ENCODE data around the gene CAMKMT. TPM values are rescaled to one million over a fixed set of nuclear protein-coding genes. Genes with fewer than 3 reads are reported as not detected.

Gene CAMKMT
- total RNA-seq, 2 experiments from 2014 or later = 11.3 to 12.0 TPM

DNA sequence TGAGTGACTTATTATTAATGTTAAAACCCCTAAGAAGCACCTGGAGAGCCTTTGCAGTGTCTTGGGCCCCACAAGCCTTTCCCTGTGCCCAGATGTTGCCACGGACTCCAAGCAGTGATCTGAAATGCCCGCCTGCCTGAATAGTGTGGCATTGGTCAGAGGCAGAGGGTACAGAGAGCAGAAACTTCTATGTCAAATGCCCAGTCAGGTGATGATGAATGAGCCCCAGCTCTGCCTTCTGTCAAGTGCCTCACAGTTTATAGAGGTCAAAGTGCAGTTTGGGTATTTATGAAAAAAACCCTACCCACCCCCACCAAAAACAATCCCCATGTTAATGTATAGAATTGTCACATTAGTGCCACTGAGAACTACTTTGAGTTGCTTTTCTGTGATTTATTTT lies 409.8 kb downstream of the CAMKMT start:
- ChIA-PET POLR2A (no interaction called here), CTCF (no interaction called here)

DNA sequence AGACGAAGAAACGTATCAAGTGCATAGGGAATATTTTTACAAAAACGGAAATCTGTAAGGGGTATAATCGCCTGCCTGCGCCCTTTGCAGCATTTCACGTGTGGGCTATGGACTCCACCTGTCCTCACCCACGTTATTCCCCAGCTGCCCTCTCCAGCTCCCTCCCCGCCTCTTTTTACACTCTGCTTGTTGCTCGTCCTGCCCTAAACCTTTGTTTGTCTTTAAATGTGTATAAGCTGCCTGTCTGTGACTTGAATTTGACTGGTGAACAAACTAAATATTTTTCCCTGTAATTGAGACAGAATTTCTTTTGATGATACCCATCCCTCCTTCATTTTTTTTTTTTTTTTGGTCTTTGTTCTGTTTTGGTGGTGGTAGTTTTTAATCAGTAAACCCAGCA lies 410.4 kb downstream of the CAMKMT start:
- POLR2A ChIA-PET = no interaction called here
- CTCF ChIA-PET = no interaction called here

DNA sequence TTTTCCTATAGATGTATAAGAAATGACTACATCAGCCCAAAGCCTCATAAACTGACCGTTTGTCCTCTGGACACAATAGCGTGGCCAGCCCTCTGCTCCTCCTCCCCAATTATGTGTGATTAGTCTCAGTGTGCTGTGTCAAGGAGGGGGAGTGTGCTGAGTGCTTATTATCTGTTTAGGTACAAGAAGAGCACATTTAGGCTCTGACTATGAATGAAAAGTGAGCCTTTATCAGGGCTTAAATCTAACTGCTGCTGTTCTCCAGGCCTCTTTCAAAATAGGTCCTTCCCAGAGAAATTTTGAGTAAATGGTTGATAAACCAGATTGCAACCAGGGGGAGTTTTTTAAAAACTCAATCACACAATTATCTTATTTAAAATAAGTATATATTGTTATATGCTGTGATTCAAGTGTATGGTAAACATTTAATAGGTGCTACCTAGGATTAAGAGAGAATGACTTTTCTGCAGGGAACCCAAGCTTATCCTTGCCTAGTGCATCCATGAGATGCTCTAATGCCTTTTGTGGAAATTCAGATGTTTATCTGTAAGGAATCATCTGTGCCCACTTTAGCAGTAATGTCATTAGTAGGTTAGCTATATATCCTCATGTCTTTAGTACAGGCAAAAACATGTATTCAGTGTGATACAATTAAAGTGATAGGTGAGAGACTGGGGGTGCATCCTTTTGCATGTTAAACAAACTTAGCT lies 411.1 kb downstream of the CAMKMT start:
- POLR2A ChIA-PET = no interaction called here
- CTCF ChIA-PET = no interaction called here

DNA sequence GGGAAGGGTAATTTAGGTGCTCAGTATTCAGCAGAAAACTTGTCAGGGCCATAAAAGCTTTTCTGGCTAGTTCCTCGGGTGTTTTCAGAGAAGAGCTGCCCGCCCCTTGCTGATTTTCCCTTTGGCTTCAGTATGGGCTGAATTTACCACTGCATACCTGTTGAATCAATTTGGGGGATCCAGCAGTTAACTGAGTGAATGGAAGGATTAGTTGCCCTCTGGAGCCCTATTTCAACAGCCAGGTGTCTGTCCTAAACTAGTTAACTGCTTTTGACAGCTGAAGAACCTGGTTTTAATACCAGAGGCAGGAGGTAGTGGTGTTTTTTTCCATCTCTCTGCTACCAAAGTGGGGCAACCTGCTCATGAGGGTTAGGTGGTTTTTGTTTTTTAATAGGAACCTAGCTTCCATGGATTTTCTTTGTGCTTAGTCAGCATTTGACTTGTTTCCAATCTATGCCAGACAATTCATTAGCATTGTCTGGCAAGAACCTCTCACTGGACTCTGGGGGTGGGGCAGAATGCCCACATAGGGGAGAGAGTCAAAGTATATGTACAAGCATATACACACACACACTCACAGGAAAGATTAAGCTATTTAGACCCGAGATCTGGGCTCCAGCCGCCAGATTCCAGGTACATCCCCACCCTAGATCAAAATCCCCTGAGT lies 413.2 kb downstream of the CAMKMT start:
- POLR2A ChIA-PET = no interaction called here
- CTCF ChIA-PET = no interaction called here

DNA sequence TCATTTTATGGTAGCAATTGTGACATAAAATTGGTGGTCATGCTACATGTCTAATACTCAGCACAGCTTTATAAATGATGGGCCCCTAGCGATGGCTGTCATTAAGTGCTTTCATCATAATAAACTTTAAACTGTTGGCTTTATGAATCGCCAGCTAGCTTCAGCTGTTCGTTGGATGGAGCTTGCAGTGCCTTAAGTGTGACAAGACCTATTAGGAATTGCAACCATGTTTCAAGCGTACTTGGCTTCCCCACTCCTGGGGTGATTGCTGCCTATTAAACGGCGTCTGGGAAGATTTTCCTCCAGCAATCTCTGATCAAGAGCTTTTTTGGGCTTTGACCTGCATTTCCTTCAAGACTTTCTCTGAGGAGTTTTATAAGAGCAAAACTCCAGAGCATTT lies 415.3 kb downstream of the CAMKMT start:
- POLR2A ChIA-PET = no interaction called here
- CTCF ChIA-PET = no interaction called here

DNA sequence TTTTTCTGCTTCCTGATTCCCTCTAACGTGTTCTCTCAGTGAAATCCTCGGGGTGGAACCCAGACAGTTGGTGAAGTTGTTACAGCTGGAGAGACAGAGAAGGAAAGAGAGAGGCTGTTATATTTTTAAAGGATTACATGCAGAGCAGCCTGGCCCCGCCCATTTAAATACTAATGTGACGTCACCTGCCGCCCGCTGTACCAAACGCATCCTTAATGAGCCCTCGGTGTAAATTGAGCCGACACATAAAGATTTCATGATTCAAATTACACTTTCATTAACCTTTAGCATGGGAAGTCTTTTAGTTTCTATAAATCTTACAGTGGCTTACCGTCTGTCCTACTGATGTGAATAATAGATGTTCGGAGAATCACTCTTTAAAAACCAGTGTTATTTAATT lies 415.8 kb downstream of the CAMKMT start:
- CTCF ChIA-PET = no interaction called here
- POLR2A ChIA-PET = no interaction called here

DNA sequence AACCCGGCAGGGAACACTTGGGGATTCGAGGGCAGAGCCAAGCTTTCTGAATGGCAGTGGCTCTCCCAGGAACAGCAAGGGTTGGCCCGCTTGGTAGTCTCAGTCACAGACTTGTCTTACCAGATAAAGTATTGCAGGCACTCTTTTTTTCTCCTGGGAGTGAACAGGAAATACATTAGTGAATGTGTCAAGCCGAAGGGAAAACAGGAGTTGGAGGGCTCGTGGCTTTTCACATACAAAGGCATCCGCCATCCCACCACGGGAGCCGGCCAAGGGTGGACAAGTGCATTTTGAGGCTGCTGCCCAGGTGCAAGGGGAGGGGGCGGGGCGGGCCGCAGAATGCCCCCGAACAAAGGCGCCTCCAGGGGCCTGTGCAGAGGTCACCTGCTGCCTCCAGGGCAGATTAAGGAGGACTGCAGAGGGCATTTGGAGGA lies 416.5 kb downstream of the CAMKMT start:
- POLR2A ChIA-PET = no interaction called here
- CTCF ChIA-PET = no interaction called here

DNA sequence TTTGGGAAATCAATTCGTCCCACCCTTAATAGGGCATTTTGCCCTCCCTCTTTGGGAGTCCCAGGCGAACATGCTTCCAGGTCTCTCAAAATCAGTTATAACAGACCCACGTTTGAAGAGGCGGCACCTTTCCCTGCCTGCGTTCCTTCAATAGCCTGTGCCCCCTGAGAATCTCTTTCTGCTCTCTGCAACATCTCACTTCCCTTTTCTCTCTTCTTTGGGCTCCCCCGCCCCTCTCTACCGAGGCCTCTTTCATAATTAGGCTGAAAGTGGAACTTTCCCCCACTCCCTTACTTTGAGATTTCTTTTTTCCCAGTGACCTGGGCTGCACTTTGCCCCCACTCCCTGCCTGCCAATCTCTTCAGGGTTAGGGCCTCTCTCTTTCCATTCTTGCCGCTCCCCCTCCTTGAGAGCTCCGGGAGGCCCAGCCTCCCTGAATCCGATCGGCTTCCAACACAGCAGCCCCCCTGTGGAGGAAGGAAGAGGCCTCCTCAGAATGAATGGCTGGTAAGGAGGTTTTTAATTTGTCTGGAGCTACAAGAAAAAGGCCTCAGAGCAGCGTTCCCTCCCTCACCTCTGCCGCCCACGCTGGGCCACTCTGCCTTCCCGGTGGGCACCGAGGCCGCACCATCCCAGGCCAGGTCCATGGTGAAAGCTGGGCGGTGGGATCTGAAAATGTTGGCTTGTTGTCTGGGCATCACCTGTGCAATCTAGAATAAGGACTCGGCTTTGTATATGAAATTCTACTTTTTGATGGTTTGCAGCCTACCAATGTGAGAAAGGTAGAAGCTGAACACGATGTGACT lies 417.1 kb downstream of the CAMKMT start:
- ChIA-PET CTCF (no interaction called here), POLR2A (no interaction called here)

DNA sequence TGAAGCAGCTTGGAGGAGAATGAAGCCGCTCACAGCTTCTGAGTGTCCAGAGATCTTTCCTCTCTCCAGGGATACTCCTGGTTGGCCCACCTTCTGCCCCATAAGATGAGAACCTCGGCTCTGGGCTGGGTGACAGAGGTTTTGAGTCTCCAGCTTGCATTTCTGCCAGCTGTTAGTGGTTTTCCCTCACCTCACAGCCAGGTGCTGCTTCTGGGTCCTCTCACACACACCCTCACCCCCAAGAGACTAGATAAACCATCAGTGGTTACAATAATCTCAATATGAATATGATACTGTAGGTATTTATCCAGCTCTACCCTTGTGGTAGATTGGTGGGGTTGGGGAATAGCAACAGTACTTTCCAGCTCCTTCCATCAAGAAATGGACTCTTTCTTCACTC lies 418.0 kb downstream of the CAMKMT start:
- ChIA-PET CTCF (no interaction called here), POLR2A (no interaction called here)

DNA sequence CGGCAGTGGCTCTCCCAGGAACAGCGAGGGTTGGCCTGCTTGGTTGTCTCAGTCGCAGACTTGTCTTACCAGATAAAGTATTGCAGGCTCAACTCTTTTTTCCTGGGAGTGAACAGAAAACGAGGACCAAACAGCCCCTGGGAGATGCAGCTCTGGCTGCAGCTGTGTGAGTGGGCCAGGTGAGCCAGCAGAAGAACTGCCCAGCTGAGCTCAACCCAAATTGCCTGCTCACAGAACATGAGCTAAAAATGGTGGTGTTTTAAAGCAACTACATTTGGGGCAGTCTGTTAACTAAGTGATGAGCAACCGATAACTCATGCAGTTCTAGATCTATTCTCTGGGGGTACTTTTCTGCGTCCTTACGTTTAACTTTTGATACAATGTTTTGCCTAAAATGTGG lies 418.7 kb downstream of the CAMKMT start:
- POLR2A ChIA-PET = no interaction called here

DNA sequence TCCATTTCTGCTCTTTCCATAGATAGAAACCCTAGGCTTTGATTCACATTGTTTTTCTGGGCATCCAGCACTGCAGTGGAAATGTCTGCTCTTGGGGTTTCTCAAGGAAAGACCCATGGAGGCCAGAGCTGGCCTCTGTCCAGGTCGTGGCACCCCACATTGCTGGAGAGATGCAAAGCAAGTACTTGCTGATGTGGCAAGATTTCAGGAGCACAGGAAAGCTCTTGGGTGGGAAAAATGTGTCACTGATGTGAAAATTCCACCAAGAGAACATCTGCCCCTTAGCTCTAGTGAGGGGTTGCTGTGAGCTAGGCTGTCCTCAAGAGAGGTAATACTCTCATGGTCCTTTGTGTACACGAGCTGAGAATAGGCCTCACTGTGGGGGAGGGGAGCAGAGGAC lies 423.7 kb downstream of the CAMKMT start:
- CTCF ChIA-PET = no interaction called here
- POLR2A ChIA-PET = no interaction called here

More for the DNA sequence above, 418.7 kb downstream of the CAMKMT start:
- CTCF ChIA-PET = no interaction called here

DNA sequence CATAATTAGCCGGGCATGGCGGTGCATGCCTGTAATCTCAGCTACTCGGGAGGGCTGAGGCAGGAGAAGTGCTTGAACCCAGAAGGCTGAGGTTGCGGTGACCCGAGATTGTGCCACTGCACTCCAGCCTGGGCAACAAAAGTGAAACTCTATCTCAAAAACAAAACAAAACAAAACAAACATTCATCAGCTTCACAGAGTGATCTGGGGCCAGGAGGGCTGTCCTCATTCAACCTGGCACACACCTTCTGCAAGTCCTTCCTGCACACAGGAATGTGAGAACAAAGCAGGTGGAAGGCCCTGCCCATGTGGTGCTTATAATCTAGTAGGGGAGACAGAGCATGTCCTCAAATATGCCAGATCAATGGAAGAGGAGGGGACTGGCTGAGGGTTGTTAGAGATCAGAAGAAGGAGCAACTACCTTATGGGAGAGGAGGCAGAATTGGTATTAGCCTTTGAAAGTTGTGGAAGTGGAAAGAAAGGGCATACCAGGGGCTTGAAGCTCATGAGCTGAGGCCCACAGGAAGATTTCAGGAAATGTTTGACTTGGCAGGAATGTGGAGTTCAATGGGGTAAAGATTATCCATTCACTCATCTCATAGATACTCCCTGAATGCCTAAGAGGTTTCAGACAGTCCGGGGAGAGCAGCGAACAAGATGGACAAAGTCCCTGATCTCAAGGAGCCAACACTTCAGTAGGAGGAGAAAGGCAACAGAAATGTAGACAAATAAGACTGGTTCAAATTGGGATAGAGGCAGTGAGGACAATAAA lies 424.5 kb downstream of the CAMKMT start:
- ChIA-PET POLR2A (no interaction called here), CTCF (no interaction called here)

DNA sequence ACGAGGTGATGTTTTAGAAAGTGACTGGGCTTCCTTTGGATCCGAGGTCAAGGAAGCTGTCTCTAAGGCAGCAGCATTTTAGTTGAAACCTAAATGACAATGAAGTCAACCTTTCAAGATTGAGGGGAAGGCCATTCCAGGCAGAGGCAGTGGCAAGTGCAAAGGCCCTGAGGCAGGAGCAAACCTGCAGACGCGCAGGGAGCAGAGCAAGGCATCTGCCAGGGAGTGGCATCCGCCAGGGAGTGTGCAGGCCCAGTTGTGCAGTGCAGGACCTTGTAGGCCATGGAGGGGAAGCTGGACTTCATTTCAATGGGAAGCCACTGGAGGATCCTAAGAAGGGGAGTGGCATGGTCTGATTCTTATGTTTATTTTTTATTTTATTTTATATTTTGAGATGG lies 425.1 kb downstream of the CAMKMT start:
- ChIA-PET POLR2A (no interaction called here), CTCF (no interaction called here)

DNA sequence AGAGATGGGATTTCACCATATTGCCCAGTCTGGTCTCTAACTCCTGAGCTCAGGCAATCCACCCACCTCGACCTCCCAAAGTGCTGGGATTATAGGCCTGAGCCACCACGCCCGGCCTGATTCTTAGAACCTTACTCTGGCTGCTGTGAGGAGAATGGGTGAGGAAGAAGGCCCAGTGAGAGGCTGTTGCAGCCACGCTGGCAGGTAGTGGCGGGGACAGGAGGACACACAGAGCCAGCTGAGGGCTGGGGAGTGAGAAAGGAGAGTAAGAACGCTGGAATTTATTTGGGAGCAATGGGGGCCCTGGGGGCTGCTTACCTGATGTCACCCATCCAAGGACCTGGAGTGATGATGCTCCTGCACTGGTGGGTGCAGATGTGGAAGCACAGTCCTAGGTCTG lies 425.9 kb downstream of the CAMKMT start:
- CTCF ChIA-PET = interaction anchor here (0.6 kb wide), 1 partner anchor 34 kb away, joined by 3 read pairs; no protein-coding TSS in a partner anchor
- POLR2A ChIA-PET = no interaction called here

DNA sequence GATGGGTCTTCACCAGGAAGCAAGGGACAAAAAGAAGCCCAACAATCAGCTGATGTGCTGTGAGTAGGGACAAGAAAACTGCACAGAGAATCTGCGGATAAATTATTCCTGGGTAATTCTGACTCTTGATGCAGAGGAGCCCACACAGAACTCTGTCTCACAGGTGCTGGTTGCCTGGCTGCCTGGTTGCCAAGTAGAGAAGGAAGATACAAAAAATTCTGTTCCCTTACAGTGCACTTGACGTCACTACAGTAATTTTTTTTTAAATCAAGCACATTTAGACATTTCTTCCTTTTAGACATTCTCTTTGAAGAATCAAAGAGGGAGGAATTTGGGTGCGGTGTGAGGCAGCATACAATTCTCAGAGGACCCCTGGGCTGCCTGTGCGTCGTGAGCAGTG lies 427.7 kb downstream of the CAMKMT start:
- ChIA-PET CTCF (no interaction called here), POLR2A (no interaction called here)

DNA sequence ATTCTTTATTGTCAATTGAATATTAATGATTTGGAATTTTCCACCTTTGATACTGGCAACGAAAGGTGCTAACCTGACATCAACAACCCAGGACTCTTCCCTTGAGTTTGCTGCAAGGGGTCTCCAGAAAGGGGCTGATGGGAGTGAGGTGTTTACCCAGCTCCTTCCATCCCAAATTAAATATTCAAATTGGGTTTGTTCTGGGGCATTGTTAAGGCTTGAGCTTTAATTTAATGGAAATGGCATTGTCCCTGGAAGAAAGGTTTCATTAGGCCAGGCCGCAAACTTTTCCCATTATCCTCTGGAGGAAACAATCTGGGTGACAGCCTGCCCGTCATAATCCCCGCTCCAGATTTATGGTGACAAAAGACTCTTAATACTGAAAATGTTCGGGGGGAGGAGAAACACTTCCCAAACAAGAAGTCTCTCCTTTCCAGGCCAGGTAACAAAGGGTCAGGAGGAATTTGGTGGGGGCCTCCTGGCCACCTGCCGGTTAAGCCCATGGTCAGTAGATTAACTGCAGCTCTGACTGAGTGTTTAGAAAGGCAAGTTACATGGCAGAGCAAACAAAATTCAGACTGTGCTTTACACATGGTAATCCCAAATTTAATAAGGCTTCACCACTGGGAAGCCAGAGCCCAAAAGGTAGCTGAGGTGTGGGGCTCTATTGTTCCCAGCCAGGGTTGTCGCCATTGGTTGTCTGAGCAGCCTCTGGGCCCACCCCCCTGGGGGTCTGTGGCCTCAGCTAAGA lies 428.4 kb downstream of the CAMKMT start:
- ChIA-PET CTCF (no interaction called here), POLR2A (no interaction called here)

DNA sequence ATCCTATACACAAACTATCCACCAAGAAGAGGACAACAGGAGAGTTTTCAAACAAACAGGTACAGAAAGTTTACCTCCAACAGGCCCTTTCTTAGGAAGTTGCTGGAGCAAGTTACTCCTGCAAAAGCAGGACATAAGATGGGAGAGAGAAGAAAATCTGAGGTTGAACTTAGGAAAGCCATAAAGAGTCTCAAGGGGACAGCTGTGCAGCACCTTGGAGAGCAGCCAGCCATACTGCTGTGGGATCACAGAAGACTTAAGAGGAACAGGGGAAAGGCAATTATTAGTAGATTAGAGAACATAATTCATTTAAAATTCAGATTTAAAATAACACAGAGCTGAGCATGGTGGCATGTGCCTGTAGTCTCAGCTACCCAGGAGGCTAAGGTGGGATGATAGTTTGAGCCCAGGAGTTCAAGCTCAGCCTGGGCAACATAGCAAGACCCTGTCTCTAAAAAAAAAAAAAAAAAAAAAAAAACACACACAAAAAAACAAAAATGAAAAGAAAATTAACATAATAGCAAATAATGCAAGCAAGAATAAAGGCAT lies 431.6 kb downstream of the CAMKMT start:
- CTCF ChIA-PET = no interaction called here
- POLR2A ChIA-PET = no interaction called here

DNA sequence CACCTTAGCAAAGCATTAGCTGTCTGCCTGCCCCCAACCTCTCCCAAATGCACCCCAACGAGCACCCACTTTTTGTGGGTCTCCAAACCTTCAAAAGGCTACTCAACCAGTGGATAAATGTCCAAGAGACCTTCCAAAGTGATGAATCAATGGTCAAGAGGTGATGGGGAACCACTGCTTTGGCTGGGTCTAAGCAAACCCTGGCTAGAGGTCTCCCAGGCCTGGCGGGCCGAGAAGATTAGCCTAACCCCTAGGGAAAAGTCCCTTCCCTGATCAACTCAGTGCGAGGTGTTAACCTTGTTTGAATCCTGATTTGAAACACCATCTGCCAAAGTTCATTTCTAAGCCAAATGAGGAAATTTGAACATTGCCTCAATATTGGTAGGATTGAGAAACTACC lies 435.0 kb downstream of the CAMKMT start:
- POLR2A ChIA-PET = no interaction called here
- CTCF ChIA-PET = no interaction called here

DNA sequence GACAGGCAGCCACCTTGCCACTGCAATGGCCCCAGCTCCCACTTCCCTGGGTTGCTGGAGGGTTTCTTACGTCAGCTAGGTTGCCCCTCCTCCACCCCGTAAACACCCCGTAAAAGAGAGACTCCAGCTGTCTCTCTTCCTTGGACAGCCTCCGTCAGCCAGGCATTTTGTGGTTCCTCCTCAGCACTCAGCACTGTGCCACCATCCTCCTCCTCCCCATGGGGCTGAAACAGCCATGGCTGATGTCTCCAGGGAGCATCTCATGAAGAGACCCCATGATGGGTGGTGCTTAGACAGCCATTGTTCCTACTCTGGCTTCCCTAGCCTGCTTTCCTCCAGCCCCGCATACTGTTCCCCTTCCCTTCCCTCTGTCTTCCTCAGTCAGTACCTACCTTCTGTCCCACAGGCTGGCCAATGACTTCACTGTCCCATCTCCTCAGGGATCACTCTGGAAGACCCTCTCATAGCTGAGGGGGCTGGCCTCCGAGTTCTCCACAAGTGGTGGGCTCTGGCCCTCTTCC lies 436.5 kb downstream of the CAMKMT start:
- ChIA-PET CTCF (no interaction called here), POLR2A (no interaction called here)

Measured in activated CD8-positive, alpha-beta memory T cell treated with anti-CD3 and anti-CD28 coated beads for 36 hours (primary cell).